Keratinocyte (primary cell): ENCODE data around the gene PDZD7. TPM values are rescaled to one million over a fixed set of nuclear protein-coding genes. Genes with fewer than 3 reads are reported as not detected.

ENCODE experiments used
- DNase-seq: peaks from one replicate; pipeline ENCODE4 v3.0.0-alpha.2; 2011; ENCODE audit warnings: low read depth, missing footprints, low spot score
- FAIRE-seq: peaks from 2 replicates; lab custom pipeline; 2011; peaks lifted over from hg19 to GRCh38; lab: Jason Lieb, UNC
- H2AFZ ChIP-seq: 2 replicates; pipeline ENCODE4 v1.6.0; 2012; ENCODE audit warnings: low read length, control low read depth, inconsistent platforms; ENCODE audit not compliant: control insufficient read depth
- H3K27ac ChIP-seq: 2 replicates; pipeline ENCODE4 v1.5.1; 2011; ENCODE audit warnings: low read length; ENCODE audit not compliant: control insufficient read depth, insufficient read depth
- H3K27me3 ChIP-seq: 3 replicates; pipeline ENCODE4 v1.6.0; 2011; ENCODE audit warnings: low read length; ENCODE audit not compliant: control insufficient read depth, insufficient read depth; ENCODE audit errors: extremely low read depth
- H3K36me3 ChIP-seq, 2 experiments: 2 replicates in 1 of 2; 3 replicates in 1 of 2; pipeline ENCODE4 v1.5.1; 2011; ENCODE audit warnings: low read length in 2 of 2, mild to moderate bottlenecking in 1 of 2; ENCODE audit not compliant: control insufficient read depth in 2 of 2, insufficient read depth in 2 of 2; ENCODE audit errors: extremely low read depth in 1 of 2
- H3K4me1 ChIP-seq: 3 replicates; pipeline ENCODE4 v1.5.1; 2011; ENCODE audit warnings: low read length; ENCODE audit not compliant: control insufficient read depth, insufficient read depth; ENCODE audit errors: extremely low read depth
- H3K4me2 ChIP-seq: 3 replicates; pipeline ENCODE4 v1.6.0; 2011; ENCODE audit warnings: low read depth, low read length; ENCODE audit not compliant: control insufficient read depth, insufficient read depth; ENCODE audit errors: extremely low read depth
- H3K4me3 ChIP-seq, 3 experiments: fragments of 200-600 bp in 1 of 3; sonication (generic) in 1 of 3; 2 replicates in 2 of 3; 3 replicates in 1 of 3; pipeline ENCODE4 v1.5.1; 2011 to 2016; ENCODE audit warnings: low read length in 3 of 3, mild to moderate bottlenecking in 3 of 3, control low read depth in 2 of 3, inconsistent platforms in 1 of 3, low read depth in 1 of 3, mixed read lengths in 1 of 3, mixed run types in 1 of 3, moderate library complexity in 1 of 3; ENCODE audit not compliant: control insufficient read depth in 2 of 3, insufficient read depth in 2 of 3; ENCODE audit errors: extremely low read depth in 1 of 3
- H3K79me2 ChIP-seq: 2 replicates; pipeline ENCODE4 v1.6.0; 2012; ENCODE audit warnings: low read length; ENCODE audit not compliant: control insufficient read depth, insufficient read depth
- H3K9ac ChIP-seq: 3 replicates; pipeline ENCODE4 v1.6.0; 2011; ENCODE audit warnings: low read length; ENCODE audit not compliant: control insufficient read depth, insufficient read depth; ENCODE audit errors: extremely low read depth
- H3K9me1 ChIP-seq: 3 replicates; pipeline ENCODE4 v1.6.0; 2011; ENCODE audit warnings: low read length; ENCODE audit not compliant: control insufficient read depth, insufficient read depth; ENCODE audit errors: extremely low read depth
- H3K9me3 ChIP-seq: 2 replicates; pipeline ENCODE4 v1.5.1; 2012; ENCODE audit warnings: low read depth, low read length; ENCODE audit not compliant: control insufficient read depth
- H4K20me1 ChIP-seq: 3 replicates; pipeline ENCODE4 v1.6.0; 2011; ENCODE audit warnings: low read length; ENCODE audit not compliant: control insufficient read depth, insufficient read depth; ENCODE audit errors: extremely low read depth
- EZH2 ChIP-seq: IDR thresholded peaks from one replicate; pipeline ENCODE4 v1.6.1; 2012; ENCODE audit warnings: inconsistent platforms, mild to moderate bottlenecking, low read length, moderate library complexity
- dilution Hi-C: fragments of 300-500 bp; cut with MboI; formaldehyde crosslinking; loops from one replicate; pipeline ENCODE4 v1.7.0; 2020; ENCODE audit warnings: low sequenced_read_pairs; ENCODE audit not compliant: extremely low pct_ligation_motif_present
- polyA plus RNA-seq, 5 experiments: library from polyadenylated mRNA; depleted of rRNA in 3 of 5; stranded (reverse) in 3 of 5; stranded (forward) in 1 of 5; unstranded in 1 of 5; fragments of >200 nt; gene quantifications; 1 replicate in 1 of 5; 2 replicates in 3 of 5; 3 replicates in 1 of 5; pipeline versions ENCODE4 v1.2.1 to v1.2.3, GENCODE V29; 2011 to 2012; ENCODE audit warnings: missing spikeins in 2 of 5, low read depth in 1 of 5, low replicate concordance in 1 of 5
- TF ChIP-seq, protein P1 (sequence below), 3 experiments: IDR thresholded peaks in 1 of 3; conservative IDR thresholded peaks in 1 of 3; optimal IDR thresholded peaks in 1 of 3; 2 replicates in 2 of 3; 3 replicates in 1 of 3; pipeline versions ENCODE3 to v1.5.1; 2011; ENCODE audit warnings: low read length in 3 of 3, mild to moderate bottlenecking in 3 of 3, moderate library complexity in 2 of 3, control low read depth in 1 of 3, inconsistent platforms in 1 of 3; ENCODE audit not compliant: insufficient read depth in 2 of 3; ENCODE audit errors: extremely low read depth in 1 of 3

Gene PDZD7
- polyA plus RNA-seq, 1 donor (not counting 4 experiments of a cell fraction or from before 2014, with no cell fraction given) = 0.54 TPM

DNA sequence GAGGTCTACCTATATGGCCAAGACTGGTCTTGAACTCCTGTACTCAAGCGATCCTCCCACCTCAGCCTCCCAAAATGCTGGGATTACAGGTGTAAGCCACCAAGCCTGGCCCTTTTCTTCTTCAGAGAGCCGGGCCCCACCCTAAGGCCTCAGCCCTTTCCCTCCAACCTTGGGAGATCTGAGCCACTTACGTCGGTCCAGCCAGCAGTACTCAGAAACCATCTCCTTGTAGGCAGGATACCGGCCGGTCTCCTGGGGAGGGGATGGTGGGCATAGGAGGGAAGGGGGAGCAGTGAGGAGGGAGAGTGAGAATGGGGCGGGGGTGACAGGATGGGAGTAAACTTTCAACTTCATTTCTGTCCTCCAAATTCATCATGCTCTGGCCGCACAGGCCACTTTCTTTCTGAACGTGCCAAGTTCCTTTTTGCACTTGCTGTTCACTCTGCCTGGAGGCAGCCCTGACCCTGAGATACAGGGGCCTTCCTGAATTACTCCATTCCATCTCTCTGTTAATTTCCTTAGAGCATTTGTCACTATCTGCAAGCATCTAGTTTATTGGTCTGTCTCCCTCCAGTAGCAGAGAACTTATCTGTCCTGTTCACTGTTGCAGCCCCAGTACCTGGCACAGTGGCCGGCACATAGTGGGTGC is 10.4 kb downstream of the PDZD7 start:
- Histone ChIP-seq H4K20me1 (peaks cover 2% of the 10 kb centered on the region), H3K9me3 (no peaks in the 10 kb centered on the region), H3K4me1 (peaks cover 2% of the 10 kb centered on the region), H3K36me3 (no peaks in the 10 kb centered on the region), H3K4me3 (no peak overlapping the region), H3K4me2 (no peak overlapping the region), H3K9ac (no peak overlapping the region), H2AFZ (no peak overlapping the region), H3K27ac (no peak overlapping the region), H3K27me3 (peaks cover 4% of the 10 kb centered on the region), H3K79me2 (no peaks in the 10 kb centered on the region), H3K9me1 (no peaks in the 10 kb centered on the region)
- DNase-seq (no peak), FAIRE-seq (no peak)
- no peak for TF ChIP-seq EZH2
- TF ChIP-seq, protein P1, sequence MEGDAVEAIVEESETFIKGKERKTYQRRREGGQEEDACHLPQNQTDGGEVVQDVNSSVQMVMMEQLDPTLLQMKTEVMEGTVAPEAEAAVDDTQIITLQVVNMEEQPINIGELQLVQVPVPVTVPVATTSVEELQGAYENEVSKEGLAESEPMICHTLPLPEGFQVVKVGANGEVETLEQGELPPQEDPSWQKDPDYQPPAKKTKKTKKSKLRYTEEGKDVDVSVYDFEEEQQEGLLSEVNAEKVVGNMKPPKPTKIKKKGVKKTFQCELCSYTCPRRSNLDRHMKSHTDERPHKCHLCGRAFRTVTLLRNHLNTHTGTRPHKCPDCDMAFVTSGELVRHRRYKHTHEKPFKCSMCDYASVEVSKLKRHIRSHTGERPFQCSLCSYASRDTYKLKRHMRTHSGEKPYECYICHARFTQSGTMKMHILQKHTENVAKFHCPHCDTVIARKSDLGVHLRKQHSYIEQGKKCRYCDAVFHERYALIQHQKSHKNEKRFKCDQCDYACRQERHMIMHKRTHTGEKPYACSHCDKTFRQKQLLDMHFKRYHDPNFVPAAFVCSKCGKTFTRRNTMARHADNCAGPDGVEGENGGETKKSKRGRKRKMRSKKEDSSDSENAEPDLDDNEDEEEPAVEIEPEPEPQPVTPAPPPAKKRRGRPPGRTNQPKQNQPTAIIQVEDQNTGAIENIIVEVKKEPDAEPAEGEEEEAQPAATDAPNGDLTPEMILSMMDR (optimal IDR thresholded peaks at IDR 0.05 in 1 of 3, IDR thresholded peaks at IDR 0.05 in 1 of 3, conservative IDR thresholded peaks at IDR 0.05 in 1 of 3; ENCODE audit: extremely low read depth in 1 of 3, insufficient read depth in 2 of 3, low read length in 3 of 3) = no peak
- dilution Hi-C loops = no loop called here

DNA sequence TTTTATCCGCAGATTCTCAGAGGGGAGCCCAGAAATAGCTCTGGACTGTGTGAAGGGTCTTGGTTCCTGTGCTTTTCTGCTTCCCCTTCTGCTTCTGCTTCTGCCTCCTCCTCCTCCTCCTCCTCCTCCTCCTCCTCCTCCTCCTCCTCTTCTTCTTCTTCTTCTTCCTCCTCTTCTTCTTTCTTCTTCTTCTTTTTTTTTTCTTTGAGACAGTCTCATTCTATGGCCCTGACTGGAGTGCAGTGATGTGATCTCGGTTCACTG is 11.6 kb downstream of the PDZD7 start:
- H3K4me2 ChIP-seq = no peak overlapping the region
- FAIRE-seq (no peak), DNase-seq (no peak)
- H3K4me1 ChIP-seq = peaks cover 8% of the 10 kb centered on the region
- H3K36me3 ChIP-seq = no peaks in the 10 kb centered on the region
- H3K9me3 ChIP-seq = no peaks in the 10 kb centered on the region
- H3K27ac ChIP-seq = no peak overlapping the region
- no peak overlapping the region for H3K4me3 ChIP-seq
- H2AFZ ChIP-seq = no peak overlapping the region
- no peak for TF ChIP-seq EZH2
- TF ChIP-seq, protein P1 (optimal IDR thresholded peaks at IDR 0.05 in 1 of 3, IDR thresholded peaks at IDR 0.05 in 1 of 3, conservative IDR thresholded peaks at IDR 0.05 in 1 of 3; ENCODE audit: extremely low read depth in 1 of 3, insufficient read depth in 2 of 3, low read length in 3 of 3) = no peak
- dilution Hi-C loops = no loop called here
- H3K79me2 ChIP-seq = no peaks in the 10 kb centered on the region
- H3K9me1 ChIP-seq = no peaks in the 10 kb centered on the region
- H3K27me3 ChIP-seq = peaks cover 4% of the 10 kb centered on the region
- H3K9ac ChIP-seq = no peak overlapping the region
- peaks cover 2% of the 10 kb centered on the region for H4K20me1 ChIP-seq
